ENCODE results near the gene LIN7A.

DNA sequence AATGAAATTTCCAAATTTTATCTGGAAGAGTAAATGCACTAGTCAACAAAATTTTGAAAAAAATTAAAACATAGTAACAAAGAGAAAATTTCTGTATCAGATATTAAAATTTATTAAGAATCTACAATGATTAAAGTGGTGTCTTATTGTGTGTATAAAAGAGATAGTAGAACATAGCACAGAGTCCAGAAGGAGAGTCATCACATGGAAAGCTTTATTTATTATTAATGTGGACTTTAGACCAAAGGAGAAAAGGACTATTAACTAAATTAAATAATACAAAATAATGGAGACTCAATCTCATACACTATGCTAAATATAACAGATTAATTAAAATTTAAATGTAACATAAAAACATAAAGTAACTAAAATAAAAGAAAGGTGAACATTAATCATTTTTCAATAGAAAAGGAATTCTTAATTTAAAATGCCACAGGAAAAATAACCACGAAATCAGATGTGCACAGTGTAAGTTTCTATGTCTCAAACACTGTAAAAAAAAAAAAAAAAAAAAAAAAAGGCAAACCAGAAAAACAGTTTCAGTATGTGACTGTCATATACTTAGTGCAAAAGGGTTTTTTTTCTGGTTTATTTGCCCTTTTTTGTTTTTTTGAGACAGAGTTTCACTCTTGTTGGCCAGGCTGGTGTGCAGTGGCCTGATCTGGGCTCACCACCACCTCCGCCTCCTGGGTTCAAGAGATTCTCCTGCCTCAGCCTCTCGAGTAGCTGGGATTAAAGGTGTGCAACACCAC, 125.6 kb downstream of the LIN7A start:
- TF ChIP-seq, protein P1, sequence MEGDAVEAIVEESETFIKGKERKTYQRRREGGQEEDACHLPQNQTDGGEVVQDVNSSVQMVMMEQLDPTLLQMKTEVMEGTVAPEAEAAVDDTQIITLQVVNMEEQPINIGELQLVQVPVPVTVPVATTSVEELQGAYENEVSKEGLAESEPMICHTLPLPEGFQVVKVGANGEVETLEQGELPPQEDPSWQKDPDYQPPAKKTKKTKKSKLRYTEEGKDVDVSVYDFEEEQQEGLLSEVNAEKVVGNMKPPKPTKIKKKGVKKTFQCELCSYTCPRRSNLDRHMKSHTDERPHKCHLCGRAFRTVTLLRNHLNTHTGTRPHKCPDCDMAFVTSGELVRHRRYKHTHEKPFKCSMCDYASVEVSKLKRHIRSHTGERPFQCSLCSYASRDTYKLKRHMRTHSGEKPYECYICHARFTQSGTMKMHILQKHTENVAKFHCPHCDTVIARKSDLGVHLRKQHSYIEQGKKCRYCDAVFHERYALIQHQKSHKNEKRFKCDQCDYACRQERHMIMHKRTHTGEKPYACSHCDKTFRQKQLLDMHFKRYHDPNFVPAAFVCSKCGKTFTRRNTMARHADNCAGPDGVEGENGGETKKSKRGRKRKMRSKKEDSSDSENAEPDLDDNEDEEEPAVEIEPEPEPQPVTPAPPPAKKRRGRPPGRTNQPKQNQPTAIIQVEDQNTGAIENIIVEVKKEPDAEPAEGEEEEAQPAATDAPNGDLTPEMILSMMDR (IDR thresholded peaks at IDR 0.05) = no peak
- no peak for TF ChIP-seq POLR2A (IDR thresholded peaks at IDR 0.05)

Data from uterus (tissue), 2 donors.